ENCODE data around the gene PTPRM.

PTPRM gene

GRCh38 chr18:8107426-8107825, 540.3 kb downstream of the PTPRM start:
- Mint-ChIP-seq H3K4me1 (no peaks in the 10 kb centered on the region), H3K4me3 (no peak overlapping the region), H3K27me3 (no peaks in the 10 kb centered on the region), H3K9me3 (peaks cover 4 to 12% of the 10 kb centered on the region in 2 donors), H3K27ac (no peak overlapping the region)
- DNase-seq (no peak), ATAC-seq (no peak)

DNA sequence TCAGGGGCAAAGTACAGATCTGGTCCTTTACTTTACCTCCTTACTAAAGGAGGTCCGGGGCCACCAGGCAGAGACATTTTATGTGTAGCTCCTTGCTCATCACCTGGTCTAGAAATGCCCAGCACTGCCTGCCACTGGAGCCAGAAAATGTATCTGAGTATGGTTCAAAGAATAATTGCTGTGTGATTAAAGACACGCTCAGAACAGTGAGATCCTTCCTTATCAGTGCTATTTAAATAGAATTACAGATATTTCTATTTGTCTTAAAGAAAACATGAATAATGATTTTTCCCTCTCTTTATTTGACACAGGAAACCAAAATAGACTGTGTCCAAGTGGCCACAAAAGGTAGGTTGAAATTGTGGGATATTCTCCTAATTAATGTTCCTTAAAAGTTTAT, 547.4 kb downstream of the PTPRM start:
- H3K27ac Mint-ChIP-seq: no peak overlapping the region
- no peaks in the 10 kb centered on the region for H3K4me1 Mint-ChIP-seq
- H3K4me3 Mint-ChIP-seq: no peak overlapping the region
- no peak for ATAC-seq
- H3K9me3 Mint-ChIP-seq: peaks cover 0 to 4% of the 10 kb centered on the region in 2 donors
- no peak for DNase-seq
- H3K27me3 Mint-ChIP-seq: no peaks in the 10 kb centered on the region

DNA sequence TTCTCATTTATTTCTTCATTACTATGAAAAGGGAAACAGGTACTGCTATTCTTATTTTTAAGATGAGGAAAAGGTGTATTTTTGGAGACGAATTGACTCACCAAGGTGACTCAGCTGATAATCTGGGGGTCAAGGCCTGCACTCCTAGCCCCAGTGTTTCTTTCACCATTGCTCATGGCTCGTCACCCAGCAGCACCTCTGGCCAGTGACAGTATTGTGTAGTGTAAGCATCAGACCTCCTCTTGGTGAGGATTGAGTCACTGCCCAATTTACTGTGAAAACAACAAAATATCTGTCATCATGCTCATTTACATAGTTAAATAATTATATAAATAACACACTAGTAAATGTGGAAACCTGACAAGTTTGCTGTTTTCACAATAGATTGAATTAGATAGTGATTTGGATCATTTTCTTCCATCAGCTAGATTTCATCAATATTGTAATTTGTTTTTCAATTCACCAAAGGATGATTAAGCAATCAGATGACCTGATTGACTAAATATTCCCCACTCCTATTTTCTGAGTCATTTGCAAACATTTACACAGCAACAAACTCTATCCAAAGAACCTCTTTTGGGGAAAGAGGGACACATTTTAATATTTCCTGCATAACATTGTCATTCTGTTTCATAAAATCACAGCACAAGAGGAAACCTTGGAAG, 549.4 kb downstream of the PTPRM start:
- no peak overlapping the region for H3K4me3 Mint-ChIP-seq
- no peak for DNase-seq
- H3K4me1 Mint-ChIP-seq: no peaks in the 10 kb centered on the region
- ATAC-seq: no peak
- no peaks in the 10 kb centered on the region for H3K9me3 Mint-ChIP-seq
- H3K27me3 Mint-ChIP-seq: no peaks in the 10 kb centered on the region
- H3K27ac Mint-ChIP-seq: no peak overlapping the region

DNA sequence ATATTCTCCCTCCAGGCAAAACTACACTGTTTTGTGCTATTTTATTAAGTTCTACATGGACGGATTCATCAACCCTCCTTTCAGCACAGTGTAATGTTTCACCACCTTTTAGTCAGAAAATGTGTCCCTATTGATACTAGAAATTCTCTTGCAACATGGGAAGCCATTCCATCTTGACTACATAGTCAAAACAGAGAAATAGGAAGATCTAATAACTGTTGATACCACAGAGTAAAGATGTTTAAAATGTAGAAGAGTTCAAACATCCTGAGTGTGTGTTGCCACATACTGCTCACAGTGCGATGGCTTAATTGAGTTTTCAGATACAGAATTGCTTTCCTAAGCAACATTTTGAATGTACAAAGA, 549.9 kb downstream of the PTPRM start:
- no peaks in the 10 kb centered on the region for H3K9me3 Mint-ChIP-seq
- no peaks in the 10 kb centered on the region for H3K27me3 Mint-ChIP-seq
- ATAC-seq (no peak), DNase-seq (no peak)
- H3K4me1 Mint-ChIP-seq: no peaks in the 10 kb centered on the region
- no peak overlapping the region for H3K4me3 Mint-ChIP-seq
- H3K27ac Mint-ChIP-seq: no peak overlapping the region

- Mint-ChIP-seq H3K4me1 (no peaks in the 10 kb centered on the region), H3K4me3 (no peak overlapping the region), H3K9me3 (no peaks in the 10 kb centered on the region), H3K27ac (no peak overlapping the region), H3K27me3 (no peaks in the 10 kb centered on the region)
- DNase-seq (no peak), ATAC-seq (no peak)
Measured at GRCh38 chr18:8121101-8121500, 554.0 kb downstream of the PTPRM start.

DNA sequence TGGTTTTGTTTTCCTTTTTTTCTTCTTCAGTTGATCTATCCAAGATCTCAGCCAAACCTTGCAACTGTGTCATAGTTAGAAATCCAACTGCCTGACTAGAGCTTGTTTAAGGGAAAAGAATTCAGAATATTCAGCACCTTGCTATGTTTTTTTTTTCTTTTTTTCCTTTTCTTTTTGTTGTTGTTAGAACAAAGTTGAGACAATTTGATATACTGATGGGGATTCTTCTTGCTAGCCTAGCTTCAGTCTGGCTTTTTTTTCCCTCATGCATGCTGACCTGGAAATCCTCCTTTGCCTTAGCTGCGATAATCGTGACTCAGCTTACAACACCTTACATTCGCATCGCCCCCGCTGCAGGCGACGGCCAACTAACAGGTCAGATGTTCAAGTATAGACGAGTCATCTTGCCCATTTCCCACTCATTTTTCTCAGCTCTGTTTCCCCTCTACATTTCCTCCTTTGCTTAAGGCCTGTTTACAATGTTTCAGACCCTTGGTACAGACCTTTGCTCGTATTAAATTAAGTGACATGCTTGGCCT, 554.9 kb downstream of the PTPRM start:
- Mint-ChIP-seq H3K27me3 (no peaks in the 10 kb centered on the region), H3K4me1 (no peaks in the 10 kb centered on the region), H3K9me3 (no peaks in the 10 kb centered on the region), H3K4me3 (no peak overlapping the region), H3K27ac (peak overlapping the region in 1 of 2 donors; percentile 16)
- DNase-seq (no peak), ATAC-seq (no peak)

- H3K9me3 Mint-ChIP-seq: no peaks in the 10 kb centered on the region
- H3K4me3 Mint-ChIP-seq: no peak overlapping the region
- no peaks in the 10 kb centered on the region for H3K27me3 Mint-ChIP-seq
- H3K4me1 Mint-ChIP-seq: no peaks in the 10 kb centered on the region
- no peak for ATAC-seq
- no peak for DNase-seq
- no peak overlapping the region for H3K27ac Mint-ChIP-seq
Measured at GRCh38 chr18:8124232-8125146, 557.4 kb downstream of the PTPRM start.

GRCh38 chr18:8130096-8130495, 563.0 kb downstream of the PTPRM start:
- DNase-seq (no peak), ATAC-seq (no peak)
- H3K27me3 Mint-ChIP-seq: no peaks in the 10 kb centered on the region
- H3K27ac Mint-ChIP-seq: no peak overlapping the region
- peaks cover 0 to 7% of the 10 kb centered on the region in 2 donors for H3K9me3 Mint-ChIP-seq
- H3K4me3 Mint-ChIP-seq: no peak overlapping the region
- no peaks in the 10 kb centered on the region for H3K4me1 Mint-ChIP-seq

GRCh38 chr18:8133032-8133431, 565.9 kb downstream of the PTPRM start:
- ATAC-seq: no peak
- no peak overlapping the region for H3K4me3 Mint-ChIP-seq
- H3K9me3 Mint-ChIP-seq: peaks cover 0 to 18% of the 10 kb centered on the region in 2 donors
- H3K27ac Mint-ChIP-seq: no peak overlapping the region
- H3K27me3 Mint-ChIP-seq: no peaks in the 10 kb centered on the region
- H3K4me1 Mint-ChIP-seq: peaks cover 4% of the 10 kb centered on the region
- no peak for DNase-seq

DNA sequence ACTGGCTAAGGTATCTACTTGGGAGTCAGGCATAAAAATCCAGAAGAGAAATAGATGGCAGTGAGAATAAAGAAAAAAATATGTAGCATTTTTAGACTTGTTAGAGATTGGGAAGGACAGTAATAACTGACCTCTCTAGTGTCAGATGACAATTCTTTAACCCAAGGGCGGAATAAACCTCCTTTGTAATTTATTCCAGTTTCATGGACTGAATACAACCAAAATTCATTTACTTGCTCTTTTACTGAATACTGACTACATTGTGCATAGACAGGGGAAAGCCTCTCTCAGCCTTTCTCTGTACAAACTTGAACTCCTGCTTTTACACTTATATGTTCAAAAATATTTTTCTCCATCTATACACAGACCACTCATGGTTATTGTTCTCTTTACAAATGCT, 566.8 kb downstream of the PTPRM start:
- no peak for DNase-seq

DNA sequence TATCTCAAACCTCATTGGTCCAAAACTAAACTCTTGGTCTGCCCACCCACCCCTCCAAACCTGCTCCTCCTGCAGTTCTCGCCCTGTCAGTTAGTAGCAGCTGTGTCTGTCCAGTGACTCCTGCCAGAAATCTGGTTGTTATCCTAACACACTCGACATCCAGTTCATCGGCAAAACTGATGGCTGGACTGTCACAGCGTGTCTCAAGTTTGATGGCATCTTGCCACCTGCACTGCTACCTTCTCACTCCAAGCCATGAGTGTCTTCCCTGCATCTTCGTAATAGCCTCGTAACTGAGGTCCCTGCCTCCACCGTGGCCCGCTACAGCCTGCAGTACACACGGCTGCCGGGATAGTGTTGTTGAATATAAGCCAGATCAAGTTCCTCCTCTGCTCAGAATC, 572.0 kb downstream of the PTPRM start:
- H3K4me1 Mint-ChIP-seq: peaks cover 4% of the 10 kb centered on the region
- no peak overlapping the region for H3K27ac Mint-ChIP-seq
- H3K27me3 Mint-ChIP-seq: no peaks in the 10 kb centered on the region
- DNase-seq: no peak
- H3K9me3 Mint-ChIP-seq: peaks cover 0 to 28% of the 10 kb centered on the region in 2 donors
- H3K4me3 Mint-ChIP-seq: no peak overlapping the region
- no peak for ATAC-seq

More for the DNA sequence above, 566.8 kb downstream of the PTPRM start:
- Mint-ChIP-seq H3K4me1 (peaks cover 4% of the 10 kb centered on the region), H3K9me3 (peaks cover 0 to 24% of the 10 kb centered on the region in 2 donors), H3K4me3 (no peak overlapping the region), H3K27ac (no peak overlapping the region), H3K27me3 (no peaks in the 10 kb centered on the region)
- no peak for ATAC-seq

GRCh38 chr18:8139891-8140406, 572.8 kb downstream of the PTPRM start:
- no peak overlapping the region for H3K27ac Mint-ChIP-seq
- no peak overlapping the region for H3K4me3 Mint-ChIP-seq
- DNase-seq (no peak), ATAC-seq (no peak)
- H3K9me3 Mint-ChIP-seq: peaks cover 0 to 28% of the 10 kb centered on the region in 2 donors
- peaks cover 4% of the 10 kb centered on the region for H3K4me1 Mint-ChIP-seq
- H3K27me3 Mint-ChIP-seq: no peaks in the 10 kb centered on the region

GRCh38 chr18:8140841-8141501, 573.9 kb downstream of the PTPRM start:
- Mint-ChIP-seq H3K27me3 (no peaks in the 10 kb centered on the region), H3K9me3 (peaks cover 0 to 28% of the 10 kb centered on the region in 2 donors), H3K27ac (no peak overlapping the region), H3K4me1 (peaks cover 4% of the 10 kb centered on the region), H3K4me3 (no peak overlapping the region)
- ATAC-seq (no peak), DNase-seq (no peak)

- DNase-seq (no peak), ATAC-seq (no peak)
- Mint-ChIP-seq H3K9me3 (peaks cover 0 to 36% of the 10 kb centered on the region in 2 donors), H3K27ac (no peak overlapping the region), H3K27me3 (no peaks in the 10 kb centered on the region), H3K4me1 (peaks cover 2% of the 10 kb centered on the region), H3K4me3 (no peak overlapping the region)
Measured at GRCh38 chr18:8142131-8142711, 575.1 kb downstream of the PTPRM start.

GRCh38 chr18:8142932-8143331, 575.8 kb downstream of the PTPRM start:
- Mint-ChIP-seq H3K9me3 (peaks cover 5 to 36% of the 10 kb centered on the region in 2 donors), H3K27ac (no peak overlapping the region), H3K27me3 (no peaks in the 10 kb centered on the region), H3K4me1 (no peaks in the 10 kb centered on the region), H3K4me3 (no peak overlapping the region)
- ATAC-seq (no peak), DNase-seq (no peak)

Data from stimulated activated naive CD8-positive, alpha-beta T cell treated with anti-CD3 and anti-CD28 coated beads, Interleukin-15, amount 100 ng/mL, for 72 hours (primary cell).